H1 (cell line): ENCODE data around the gene RPRD1A. TPM values are rescaled to one million over a fixed set of nuclear protein-coding genes. Genes with fewer than 3 reads are reported as not detected.

Experiments
- CTCF ChIA-PET: fragments of 300-600 bp; sonication (Branson Sonifier 250); formaldehyde crosslinking; loops from one replicate; lab custom pipeline; 2021; ENCODE audit not compliant: partially characterized antibody; lab: Charles Lee
- POLR2A ChIA-PET: fragments of 300-600 bp; sonication (Branson Sonifier 250); formaldehyde crosslinking; loops from one replicate; lab custom pipeline; 2021; ENCODE audit warnings: inconsistent platforms; ENCODE audit not compliant: partially characterized antibody; lab: Charles Lee
- DNase-seq, 2 experiments: peaks; one replicate each; pipeline versions ENCODE4 v3.0.0 to v3.0.0-alpha.2; 2010 to 2022; ENCODE audit warnings: low spot score in 2 of 2, low read depth in 1 of 2, mixed read lengths in 1 of 2
- FAIRE-seq: peaks from 2 replicates; lab custom pipeline; 2011; peaks lifted over from hg19 to GRCh38; lab: Jason Lieb, UNC
- H2AFZ ChIP-seq: 2 replicates; pipeline ENCODE4 v1.8.1; 2012; ENCODE audit warnings: low read length, inconsistent platforms
- H2AK5ac ChIP-seq: 2 replicates; pipeline ENCODE4 v1.6.1; 2013; ENCODE audit warnings: low read depth, low read length
- H2BK120ac ChIP-seq: replicated peaks from 2 replicates; pipeline ENCODE3; 2013; ENCODE audit warnings: low read depth, low read length, inconsistent platforms
- H2BK12ac ChIP-seq: 2 replicates; pipeline ENCODE4 v1.6.1; 2013; ENCODE audit warnings: low read depth, low read length
- H2BK15ac ChIP-seq: 2 replicates; pipeline ENCODE4 v1.6.1; 2013; ENCODE audit warnings: low read length
- H2BK20ac ChIP-seq: 2 replicates; pipeline ENCODE4 v1.6.1; 2013; ENCODE audit warnings: low read length
- H2BK5ac ChIP-seq: 2 replicates; pipeline ENCODE4 v1.6.1; 2013; ENCODE audit warnings: low read depth, low read length
- H3K14ac ChIP-seq: 2 replicates; pipeline ENCODE4 v1.6.1; 2013; ENCODE audit warnings: inconsistent platforms; ENCODE audit not compliant: insufficient read length
- H3K18ac ChIP-seq: 2 replicates; pipeline ENCODE4 v1.6.1; 2013; ENCODE audit warnings: low read length; ENCODE audit errors: extremely low read depth
- H3K23ac ChIP-seq: 2 replicates; pipeline ENCODE4 v1.6.1; 2013; ENCODE audit warnings: inconsistent platforms; ENCODE audit not compliant: insufficient read length
- H3K23me2 ChIP-seq: 2 replicates; pipeline ENCODE4 v1.6.1; 2013; ENCODE audit warnings: low read depth, low read length
- H3K27ac ChIP-seq: 2 replicates; pipeline ENCODE4 v1.6.1; 2011; ENCODE audit warnings: low read depth, low read length, inconsistent platforms
- H3K27me3 ChIP-seq, 4 experiments: replicated peaks in 1 of 4; 1 replicate in 1 of 4; 2 replicates in 3 of 4; pipeline versions ENCODE4 v1.6.1 to v1.8.1; 2011 to 2013; ENCODE audit warnings: low read length in 3 of 4, mild to moderate bottlenecking in 3 of 4, inconsistent platforms in 2 of 4, mixed read lengths in 2 of 4, moderate library complexity in 1 of 4; ENCODE audit not compliant: control insufficient read depth in 3 of 4, insufficient read depth in 3 of 4; ENCODE audit errors: extremely low read depth in 1 of 4
- H3K36me3 ChIP-seq, 4 experiments: 2 replicates each; pipeline versions ENCODE4 v1.6.1 to v1.8.1; 2011 to 2013; ENCODE audit warnings: mild to moderate bottlenecking in 4 of 4, low read length in 3 of 4, moderate library complexity in 2 of 4, control low read depth in 1 of 4, inconsistent platforms in 1 of 4; ENCODE audit not compliant: insufficient read depth in 4 of 4, control insufficient read depth in 2 of 4
- H3K4ac ChIP-seq: replicated peaks from 2 replicates; pipeline ENCODE3; 2013; ENCODE audit warnings: low read length, low read depth, mixed read lengths, inconsistent platforms; ENCODE audit not compliant: insufficient read length
- H3K4me1 ChIP-seq, 4 experiments: replicated peaks in 1 of 4; 1 replicate in 1 of 4; 2 replicates in 3 of 4; pipeline versions ENCODE4 v1.6.1 to v1.8.1; 2011 to 2013; ENCODE audit warnings: low read length in 3 of 4, inconsistent platforms in 2 of 4, mixed read lengths in 1 of 4; ENCODE audit not compliant: insufficient read depth in 4 of 4, control insufficient read depth in 3 of 4
- H3K4me2 ChIP-seq, 2 experiments: 2 replicates each; pipeline versions ENCODE4 v1.6.1 to v1.8.1; 2011 to 2013; ENCODE audit warnings: low read depth in 2 of 2, low read length in 2 of 2, control low read depth in 1 of 2, inconsistent platforms in 1 of 2, mild to moderate bottlenecking in 1 of 2; ENCODE audit not compliant: insufficient read depth in 1 of 2
- H3K4me3 ChIP-seq, 4 experiments: fragments of 200-600, 300-600 bp in 1 of 4; sonication (generic), shearing (Covaris generic), sonication (Bioruptor Twin) in 1 of 4; 2 replicates each; pipeline versions ENCODE4 v1.5.1 to v1.8.1; 2011 to 2016; ENCODE audit warnings: low read length in 4 of 4, low read depth in 3 of 4, control low read depth in 2 of 4, inconsistent platforms in 2 of 4, mild to moderate bottlenecking in 2 of 4, mixed read lengths in 1 of 4, moderate library complexity in 1 of 4; ENCODE audit not compliant: insufficient read depth in 2 of 4; ENCODE audit errors: extremely low read depth in 1 of 4
- H3K56ac ChIP-seq: replicated peaks from 2 replicates; pipeline ENCODE3; 2013; ENCODE audit warnings: low read depth, mild to moderate bottlenecking, mixed read lengths, low read length, inconsistent platforms; ENCODE audit not compliant: insufficient read length
- H3K79me1 ChIP-seq: 2 replicates; pipeline ENCODE4 v1.6.1; 2013; ENCODE audit warnings: low read depth, low read length, control low read depth
- H3K79me2 ChIP-seq, 2 experiments: 2 replicates each; pipeline versions ENCODE4 v1.6.1 to v1.8.1; 2012 to 2013; ENCODE audit warnings: low read length in 2 of 2, mild to moderate bottlenecking in 2 of 2, inconsistent platforms in 1 of 2; ENCODE audit not compliant: insufficient read depth in 2 of 2, control insufficient read depth in 1 of 2
- H3K9ac ChIP-seq, 4 experiments: replicated peaks in 1 of 4; 1 replicate in 1 of 4; 2 replicates in 3 of 4; pipeline versions ENCODE4 v1.6.1 to v1.8.1; 2011 to 2013; ENCODE audit warnings: low read depth in 3 of 4, low read length in 3 of 4, control low read depth in 2 of 4, mild to moderate bottlenecking in 2 of 4, moderate library complexity in 2 of 4, inconsistent platforms in 1 of 4; ENCODE audit errors: extremely low read depth in 1 of 4
- H3K9me3 ChIP-seq, 2 experiments: 2 replicates each; pipeline versions ENCODE4 v1.6.1 to v1.8.1; 2012 to 2013; ENCODE audit warnings: mild to moderate bottlenecking in 2 of 2, moderate library complexity in 2 of 2, control low read depth in 1 of 2, inconsistent platforms in 1 of 2, low read depth in 1 of 2, low read length in 1 of 2, mixed read lengths in 1 of 2; ENCODE audit not compliant: insufficient read depth in 2 of 2
- H4K20me1 ChIP-seq, 2 experiments: replicated peaks in 1 of 2; 2 replicates each; pipeline versions ENCODE3 to v1.8.1; 2011 to 2013; ENCODE audit warnings: inconsistent platforms in 2 of 2, low read length in 2 of 2, mild to moderate bottlenecking in 1 of 2; ENCODE audit not compliant: insufficient read depth in 2 of 2, control insufficient read depth in 1 of 2
- H4K5ac ChIP-seq: 2 replicates; pipeline ENCODE4 v1.6.1; 2013; ENCODE audit warnings: low read length, low read depth, mixed read lengths, inconsistent platforms; ENCODE audit not compliant: insufficient read length
- H4K8ac ChIP-seq: 2 replicates; pipeline ENCODE4 v1.8.0; 2013; ENCODE audit warnings: mild to moderate bottlenecking, moderate library complexity, low read length, inconsistent platforms; ENCODE audit not compliant: insufficient read depth; ENCODE audit errors: extremely low read depth
- H4K91ac ChIP-seq: replicated peaks from 2 replicates; pipeline ENCODE3; 2013; ENCODE audit warnings: low read length, mixed read lengths, inconsistent platforms; ENCODE audit not compliant: insufficient read length
- KDM4A ChIP-seq: IDR thresholded peaks from one replicate; pipeline ENCODE4 v1.7.1; 2012; ENCODE audit warnings: low read depth, mild to moderate bottlenecking, moderate library complexity, low read length, inconsistent platforms; ENCODE audit not compliant: severe bottlenecking
- polyA plus RNA-seq, 7 experiments: library from polyadenylated mRNA; depleted of rRNA in 3 of 7; stranded (reverse) in 5 of 7; unstranded in 2 of 7; fragments of >200 nt in 5 of 7; fragments of 200-250 nt in 2 of 7; gene quantifications; 1 replicate in 5 of 7; 2 replicates in 1 of 7; 4 replicates in 1 of 7; pipeline versions ENCODE4 v1.2.1 to v1.2.3, GENCODE V29; 2011 to 2013; ENCODE audit warnings: missing spikeins in 2 of 7, mixed read lengths in 2 of 7
- total RNA-seq: library from RNA; stranded (reverse); fragmentation: NEBNext Ultra II Directional; extraction: Animal tissue kit (Norgen Biotek cat#: 25700); gene quantifications from 2 replicates; pipeline ENCODE4 v1.2.1, GENCODE V29; 2021

The RPRD1A gene
- total and polyA plus RNA-seq, 2 of the 8 experiments (the other 6 are each of a cell fraction or from before 2014, with no cell fraction given): 40.5 to 106 TPM

GRCh38 chr18:36096955-36097354 is 29.6 kb upstream of the RPRD1A start:
- no peak overlapping the region for H2BK5ac ChIP-seq
- no peaks in the 10 kb centered on the region for H3K4me1 ChIP-seq
- H4K8ac ChIP-seq: no peak overlapping the region
- no peaks in the 10 kb centered on the region for H4K20me1 ChIP-seq
- H3K27ac ChIP-seq: no peak overlapping the region
- H2BK20ac ChIP-seq: no peak overlapping the region
- H2AFZ ChIP-seq: no peak overlapping the region
- H3K9me3 ChIP-seq: no peaks in the 10 kb centered on the region
- POLR2A ChIA-PET: no interaction called here
- H3K14ac ChIP-seq: no peak overlapping the region
- H2BK15ac ChIP-seq: no peak overlapping the region
- FAIRE-seq (no peak), DNase-seq (no peak)
- H3K27me3 ChIP-seq: no peaks in the 10 kb centered on the region; a peak in 1 of 7 replicates
- no peaks in the 10 kb centered on the region for H3K79me2 ChIP-seq
- H3K36me3 ChIP-seq: no peaks in the 10 kb centered on the region
- no peak for TF ChIP-seq KDM4A
- no peak overlapping the region for H2AK5ac ChIP-seq
- no peak overlapping the region for H4K5ac ChIP-seq
- H4K91ac ChIP-seq: no peak overlapping the region
- H3K56ac ChIP-seq: no peak overlapping the region
- no peak overlapping the region for H3K18ac ChIP-seq
- H3K79me1 ChIP-seq: no peaks in the 10 kb centered on the region
- CTCF ChIA-PET: interaction anchor here (0.6 to 3.7 kb wide), 3 partner anchors 9 to 187 kb away, joined by 3 to 18 read pairs (median 3); no protein-coding TSS in a partner anchor
- H3K23me2 ChIP-seq: no peaks in the 10 kb centered on the region
- no peak overlapping the region for H3K4me3 ChIP-seq
- no peak overlapping the region for H3K9ac ChIP-seq
- no peak overlapping the region for H2BK12ac ChIP-seq
- H3K4me2 ChIP-seq: no peak overlapping the region
- no peak overlapping the region for H2BK120ac ChIP-seq
- H3K23ac ChIP-seq: no peak overlapping the region
- no peak overlapping the region for H3K4ac ChIP-seq
